Panc1 (cell line): ENCODE measurements around the gene FAM53B. TPM values are rescaled to one million over a fixed set of nuclear protein-coding genes. Genes with fewer than 3 reads are reported as not detected.

Source experiments
- ATAC-seq: fragments of 200-7000 bp; cut with Tn5 transposase; 2 replicates; pipeline ENCODE4 v1.9.1; 2020; ENCODE audit warnings: mild to moderate bottlenecking, moderate library complexity
- Bru-seq: library from RNA; stranded (reverse); fragments of 400-500 nt; gene quantifications from one replicate; lab custom pipeline; 2021; lab: Mats Ljungman, UMichigan
- BruChase-seq, 2 experiments: library from RNA; stranded (reverse); fragments of 400-500 nt; gene quantifications; one replicate each; lab custom pipeline; 2021; lab: Mats Ljungman, UMichigan
- BruUV-seq: library from RNA; stranded (reverse); fragments of 400-500 nt; replicated peaks from 2 replicates; lab custom pipeline; 2021; lab: Mats Ljungman, UMichigan
- CTCF ChIA-PET: fragments of 300-600 bp; sonication (Branson Sonifier 250); formaldehyde crosslinking; loops from one replicate; lab custom pipeline; 2022; ENCODE audit warnings: antibody characterized with exemption; lab: Charles Lee
- POLR2A ChIA-PET: fragments of 300-600 bp; sonication (Branson Sonifier 250); formaldehyde crosslinking; loops from one replicate; lab custom pipeline; 2022; ENCODE audit warnings: antibody characterized with exemption; lab: Charles Lee
- DNase-seq: peaks from one replicate; pipeline ENCODE4 v3.0.0-alpha.2; 2010; ENCODE audit warnings: low read depth, low spot score
- H3K27ac ChIP-seq: 2 replicates; pipeline ENCODE4 v1.5.1; 2011; ENCODE audit warnings: mild to moderate bottlenecking, low read length, inconsistent platforms
- H3K27me3 ChIP-seq: fragments of 200-500 bp; sonication (Bioruptor generic); 2 replicates; pipeline ENCODE4 v1.6.0; 2014; ENCODE audit warnings: low read length, inconsistent platforms; ENCODE audit not compliant: control insufficient read depth, insufficient read depth
- H3K36me3 ChIP-seq: fragments of 200-500 bp; sonication (Bioruptor generic); 2 replicates; pipeline ENCODE4 v1.5.1; 2014; ENCODE audit warnings: inconsistent platforms, mild to moderate bottlenecking, low read length, moderate library complexity; ENCODE audit not compliant: control insufficient read depth, insufficient read depth
- H3K4me1 ChIP-seq: 2 replicates; pipeline ENCODE4 v1.5.1; 2011; ENCODE audit warnings: inconsistent platforms, mild to moderate bottlenecking, low read length, moderate library complexity; ENCODE audit not compliant: control insufficient read depth, insufficient read depth
- H3K4me3 ChIP-seq, 2 experiments: 2 replicates each; pipeline ENCODE4 v1.5.1; 2011 to 2012; ENCODE audit warnings: low read depth in 2 of 2, low read length in 2 of 2, mild to moderate bottlenecking in 2 of 2, inconsistent platforms in 1 of 2, moderate library complexity in 1 of 2
- H3K9me3 ChIP-seq: fragments of 200-500 bp; sonication (Bioruptor generic); 2 replicates; pipeline ENCODE4 v1.5.1; 2014; ENCODE audit warnings: low read depth, mild to moderate bottlenecking, inconsistent platforms, low read length, moderate library complexity; ENCODE audit not compliant: control insufficient read depth, insufficient read depth
- CTCF ChIP-seq: fragments of 450-650 bp; IDR thresholded peaks from 2 replicates; pipeline ENCODE4 v1.5.1; 2017; ENCODE audit warnings: mild to moderate bottlenecking
- POLR2AphosphoS5 ChIP-seq: IDR thresholded peaks from 2 replicates; pipeline ENCODE4 v1.6.1; 2012; ENCODE audit warnings: mild to moderate bottlenecking, low read depth, low read length, moderate library complexity
- REST ChIP-seq, 2 experiments: IDR thresholded peaks; 2 replicates each; pipeline ENCODE4 v1.6.1; 2011 to 2012; ENCODE audit warnings: low read depth in 2 of 2, control low read depth in 1 of 2, low read length in 1 of 2, mild to moderate bottlenecking in 1 of 2, moderate library complexity in 1 of 2; ENCODE audit not compliant: insufficient read depth in 1 of 2
- SIN3A ChIP-seq: IDR thresholded peaks from 2 replicates; pipeline ENCODE4 v1.6.1; 2012; ENCODE audit warnings: low read depth, mild to moderate bottlenecking, low read length, moderate library complexity, borderline replicate concordance; ENCODE audit not compliant: insufficient read depth
- TCF7L2 ChIP-seq: IDR thresholded peaks from 2 replicates; pipeline ENCODE4 v1.6.1; 2011; ENCODE audit warnings: mild to moderate bottlenecking, low read depth, low read length, inconsistent platforms
- in situ Hi-C: cut with HindIII; loops from 2 replicates; pipeline ENCODE4 v1.10.0; 2016; ENCODE audit warnings: low sequenced_read_pairs, low pct_unique_long_range_greater_than_20kb
- intact Hi-C: fragments of 100-400 bp; cut with micrococcal nuclease; formaldehyde crosslinking; loops from one replicate; pipeline ENCODE4 v1.10.0; 2022; ENCODE audit not compliant: unreplicated experiment
- long read RNA-seq: library from polyadenylated mRNA; unstranded; transcript quantifications from one replicate; pipeline ENCODE4 v2.0.0, GENCODE V29; 2021; ENCODE audit not compliant: unreplicated experiment
- polyA plus RNA-seq: library from polyadenylated mRNA; unstranded; fragments of >200 nt; gene quantifications from one replicate; pipeline ENCODE4 v1.2.1, GENCODE V29; 2012; ENCODE audit warnings: missing spikeins; ENCODE audit not compliant: insufficient read length
- total RNA-seq: library from RNA; stranded (reverse); gene quantifications from one replicate; pipeline ENCODE4 v1.2.1, GENCODE V29; 2021; ENCODE audit not compliant: unreplicated experiment

The FAM53B gene
- total RNA-seq (42.5 TPM), Bru-seq, nascent RNA (percentile 74 among the genes with signal in this experiment), BruChase-seq, experiment 1, labeled RNA remaining after a 2-hour chase (percentile 96 among the genes with signal in this experiment), BruChase-seq, experiment 2, labeled RNA remaining after a 6-hour chase (percentile 96 among the genes with signal in this experiment)
- polyA plus RNA-seq: 31.8 TPM
- long read RNA-seq, full-length matches to known transcripts: 7 of 18 reads
- long read RNA-seq, partial matches to known transcripts: 7 of 18 reads
- long read RNA-seq, other reads (novel, unspliced or antisense): 4 of 18 reads

- CTCF ChIA-PET: interaction anchor here (0.5 to 1.4 kb wide), 3 partner anchors 160 to 204 kb away, joined by 3 to 5 read pairs (median 4); no protein-coding TSS in a partner anchor
- peaks cover 47% of the 10 kb centered on the region for H3K4me1 ChIP-seq
- no TSS peak for BruUV-seq
- DNase-seq (no peak), ATAC-seq (peak; percentile 88)
- no peaks in the 10 kb centered on the region for H3K9me3 ChIP-seq
- POLR2A ChIA-PET: interaction anchor here (0.7 kb wide), 1 partner anchor 52 kb away, joined by 4 read pairs; no protein-coding TSS in a partner anchor
- peak within 1 kb of the TSS; percentile 88 for H3K27ac ChIP-seq
- in situ Hi-C loops: no loop called here
- TF ChIP-seq POLR2AphosphoS5 (peak; percentile 69; the same call in 1 of the 2 replicates), TCF7L2 (peak; percentile 83), CTCF (peak; percentile 38; the same call in 1 of the 2 replicates), REST (IDR thresholded peaks at IDR 0.05; ENCODE audit: insufficient read depth in 1 of 2, low read depth in 2 of 2, low read length in 1 of 2) (no peak), SIN3A (peak; percentile 48; the same call in 1 of the 2 replicates)
- H3K4me3 ChIP-seq: peak within 1 kb of the TSS; percentile 71 to 77
- H3K36me3 ChIP-seq: peaks cover 15% of the 10 kb centered on the region; the same call in 1 of the 2 replicates
- no peaks in the 10 kb centered on the region for H3K27me3 ChIP-seq
- intact Hi-C loops: no loop called here
Observed at GRCh38 chr10:124744102-124745050, at the start of gene FAM53B. Gene FAM53B, minus strand, starts transcription at chr10:124744378. Its CDS starts 37,665 bp downstream, at chr10:124706713.

DNA sequence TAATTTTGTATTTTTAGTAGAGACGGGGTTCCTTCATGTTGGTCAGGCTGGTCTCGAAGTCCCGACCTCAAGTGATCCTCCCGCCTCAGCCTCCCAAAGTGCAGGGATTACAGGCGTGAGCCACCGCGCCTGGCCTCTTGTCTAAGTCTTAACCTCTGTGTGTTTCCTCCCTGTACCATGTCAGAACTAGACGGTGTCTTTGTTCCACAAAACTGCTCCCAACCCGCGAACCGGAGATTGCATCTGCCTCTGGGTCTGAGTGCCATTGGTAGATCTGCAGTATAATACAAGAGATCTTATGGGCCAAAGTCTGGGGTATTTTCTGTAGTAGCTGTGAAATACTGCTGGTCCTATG is 48.8 kb upstream of the FAM53B start:
- BruUV-seq: no TSS peak
- TF ChIP-seq TCF7L2 (no peak), SIN3A (no peak), REST (IDR thresholded peaks at IDR 0.05; ENCODE audit: insufficient read depth in 1 of 2, low read depth in 2 of 2, low read length in 1 of 2) (no peak), CTCF (no peak), POLR2AphosphoS5 (no peak)
- Histone ChIP-seq H3K4me1 (peaks cover 7% of the 10 kb centered on the region; the same call in 1 of the 2 replicates), H3K9me3 (no peaks in the 10 kb centered on the region), H3K27ac (peak overlapping the region; percentile 94; the same call in 1 of the 2 replicates), H3K4me3 (peak overlapping the region; percentile 80 to 100), H3K27me3 (no peaks in the 10 kb centered on the region), H3K36me3 (peaks cover 10% of the 10 kb centered on the region)
- in situ Hi-C loops: no loop called here
- CTCF ChIA-PET: no interaction called here
- no peak for DNase-seq
- POLR2A ChIA-PET: no interaction called here
- no peak for ATAC-seq
- intact Hi-C loops: no loop called here
